Dermis lymphatic vessel endothelial cell (primary cell): ENCODE data around the gene CP. TPM values are rescaled to one million over a fixed set of nuclear protein-coding genes. Genes with fewer than 3 reads are reported as not detected.

ENCODE experiments used
- total RNA-seq: library from RNA; depleted of rRNA; stranded (reverse); fragments of >200 nt; gene quantifications from 2 replicates; pipeline ENCODE4 v1.2.1, GENCODE V29; 2014

CP gene
- under 0.01 and 0.54 TPM in 2 replicates for total RNA-seq

GRCh38 chr3:149221783-149222517 lies at the start of gene CP:
Gene CP, minus strand, starts transcription at chr3:149221829. Its CDS starts 37 bp downstream, at chr3:149221792.

DNA sequence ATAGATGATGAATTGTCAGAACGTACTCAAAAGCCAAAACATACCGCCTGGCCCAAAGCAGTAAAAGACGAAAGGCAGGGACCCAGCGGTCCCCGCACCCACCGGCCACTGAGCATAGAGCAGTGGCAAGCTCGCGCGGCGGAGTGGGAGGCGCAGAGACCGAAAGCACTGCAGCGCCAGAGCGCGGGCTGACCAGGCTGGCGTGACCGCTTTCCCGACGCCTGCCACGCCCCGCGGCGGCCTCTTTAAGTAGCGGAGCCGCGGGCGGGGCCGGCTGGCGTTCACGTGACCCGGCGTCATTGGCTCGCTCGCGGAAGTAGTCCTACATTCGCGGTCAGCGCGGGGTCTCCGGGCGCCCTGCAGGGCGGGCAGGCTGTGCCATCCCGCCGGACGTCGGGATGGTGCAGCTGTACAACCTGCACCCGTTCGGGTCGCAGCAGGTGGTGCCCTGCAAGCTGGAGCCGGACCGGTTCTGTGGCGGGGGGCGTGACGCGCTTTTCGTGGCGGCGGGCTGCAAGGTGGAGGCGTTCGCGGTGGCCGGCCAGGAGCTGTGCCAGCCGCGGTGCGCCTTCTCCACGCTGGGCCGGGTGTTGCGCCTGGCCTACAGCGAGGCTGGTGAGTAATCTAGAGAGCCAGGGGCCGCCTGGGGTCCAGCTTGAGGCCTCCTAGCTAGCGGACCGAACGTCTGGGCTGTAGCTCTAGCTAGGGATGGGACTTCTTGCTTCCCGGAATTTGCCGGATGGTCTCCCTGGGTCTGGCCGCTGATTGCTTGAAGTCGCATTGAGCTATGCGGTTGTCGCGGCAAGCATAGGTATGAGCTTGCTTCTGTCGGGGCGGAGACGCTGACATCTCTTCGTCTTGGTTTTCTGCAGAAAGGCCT lies 92.1 kb downstream of the CP start, which contains the start of gene HPS3:
Gene HPS3, plus strand, starts transcription at position 313 of the 880 bp plus-strand sequence. Its CDS starts 86 bp downstream, at position 399.

Other genes starting within 250 kb of the CP start
- gene GYG1, start 230.3 kb downstream of the CP start, total RNA-seq: 37.2 and 45.3 TPM in 2 replicates
- gene HLTF, start 135.3 kb downstream of the CP start, total RNA-seq: 12.1 and 21.6 TPM in 2 replicates
- 12.0 and 15.5 TPM in 2 replicates for gene HPS3, start 92.2 kb downstream of the CP start, total RNA-seq
- 258 and 437 TPM in 2 replicates for gene TM4SF18, start 111.8 kb upstream of the CP start, total RNA-seq
- 1,157 and 1,890 TPM in 2 replicates for gene TM4SF1, start 155.8 kb upstream of the CP start, total RNA-seq